Measurements from ENCODE around the gene RENBP.

The RENBP gene

DNA sequence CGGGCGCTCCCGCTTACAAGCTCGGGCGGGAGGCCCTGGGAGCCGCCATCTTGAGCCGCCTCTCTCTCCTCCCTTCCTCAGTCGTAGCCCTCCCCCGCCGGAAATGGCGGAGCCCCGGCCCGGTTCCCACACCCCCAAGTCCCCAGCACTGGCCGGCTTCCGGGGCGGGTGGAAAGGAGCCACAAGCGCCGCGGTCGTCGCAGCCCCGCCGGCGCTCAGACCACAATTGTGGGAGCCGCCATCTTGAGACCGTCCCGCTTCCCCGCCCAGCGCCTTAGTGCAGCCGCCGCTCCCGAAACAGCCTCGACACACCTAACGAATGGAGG, 26.6 kb upstream of the RENBP start:
- in situ Hi-C loops (cut with MboI; ENCODE audit: low sequenced_read_pairs), result no loop called here

DNA sequence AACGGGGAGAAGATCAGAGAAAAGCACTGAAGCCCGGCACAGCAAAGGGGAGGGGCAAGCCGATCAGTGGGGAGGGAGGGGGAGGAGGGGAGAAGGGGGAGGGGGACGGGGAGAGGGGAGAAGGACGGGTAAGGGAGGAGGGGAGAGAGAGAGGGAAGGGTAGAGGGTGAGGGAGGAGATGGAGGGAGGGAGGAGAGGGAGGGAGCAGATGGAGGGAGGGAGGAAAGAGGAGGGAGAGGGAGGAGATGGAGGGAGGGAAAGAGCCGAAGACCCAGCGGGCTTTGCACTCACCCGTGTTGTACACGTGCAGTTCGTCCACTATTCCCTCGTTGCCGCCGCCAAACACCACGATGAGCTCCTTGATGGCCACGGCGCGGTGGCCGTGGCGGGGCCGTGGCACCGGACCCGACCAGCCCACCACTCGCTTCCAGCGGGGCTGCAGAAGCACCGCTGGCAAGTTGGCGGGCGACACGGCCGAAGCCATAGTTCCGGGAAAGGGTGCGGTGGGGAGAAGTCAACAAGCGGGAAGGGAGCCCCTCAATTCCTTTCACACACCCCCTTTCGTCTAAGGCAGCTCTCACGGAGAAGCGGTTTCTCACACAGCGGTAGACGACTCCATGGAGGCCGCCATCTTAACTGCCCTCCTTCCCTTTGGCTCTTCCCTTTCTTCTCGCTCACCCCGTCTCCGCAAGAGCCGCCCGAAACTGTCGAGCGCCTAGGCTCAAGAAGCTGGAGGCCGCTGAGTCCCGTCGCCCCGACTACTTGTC, 26.1 kb upstream of the RENBP start:
- in situ Hi-C loops (cut with MboI; ENCODE audit: low sequenced_read_pairs), result no loop called here

GRCh38 chrX:153969904-153970356, 25.5 kb upstream of the RENBP start:
- in situ Hi-C loops (cut with MboI; ENCODE audit: low sequenced_read_pairs), result no loop called here

GRCh38 chrX:153969125-153969903, 24.9 kb upstream of the RENBP start:
- in situ Hi-C loops (cut with MboI; ENCODE audit: low sequenced_read_pairs), result no loop called here

DNA sequence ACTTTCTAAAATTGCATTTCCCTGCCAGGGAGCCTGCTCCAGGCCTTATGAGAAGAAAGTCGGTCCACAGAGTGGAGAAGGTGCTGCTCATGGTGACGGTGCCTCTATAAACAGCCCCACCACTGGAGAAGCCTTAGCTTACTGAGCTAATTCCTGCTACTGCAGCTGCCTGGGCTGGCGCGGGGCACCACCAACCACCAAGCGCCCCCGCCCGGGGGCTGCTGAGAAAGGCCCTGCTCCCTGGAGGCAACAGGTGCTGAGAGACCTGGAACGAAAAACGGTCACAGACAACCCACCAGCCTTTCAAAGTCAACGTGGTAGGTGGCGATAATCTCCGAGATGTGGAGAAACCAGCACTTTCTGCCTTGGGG, 24.3 kb upstream of the RENBP start:
- in situ Hi-C loops (cut with MboI; ENCODE audit: low sequenced_read_pairs), result no loop called here

- in situ Hi-C loops (cut with MboI; ENCODE audit: low sequenced_read_pairs), result no loop called here
These were observed 23.8 kb upstream of the RENBP start for GRCh38 chrX:153968255-153968654.

DNA sequence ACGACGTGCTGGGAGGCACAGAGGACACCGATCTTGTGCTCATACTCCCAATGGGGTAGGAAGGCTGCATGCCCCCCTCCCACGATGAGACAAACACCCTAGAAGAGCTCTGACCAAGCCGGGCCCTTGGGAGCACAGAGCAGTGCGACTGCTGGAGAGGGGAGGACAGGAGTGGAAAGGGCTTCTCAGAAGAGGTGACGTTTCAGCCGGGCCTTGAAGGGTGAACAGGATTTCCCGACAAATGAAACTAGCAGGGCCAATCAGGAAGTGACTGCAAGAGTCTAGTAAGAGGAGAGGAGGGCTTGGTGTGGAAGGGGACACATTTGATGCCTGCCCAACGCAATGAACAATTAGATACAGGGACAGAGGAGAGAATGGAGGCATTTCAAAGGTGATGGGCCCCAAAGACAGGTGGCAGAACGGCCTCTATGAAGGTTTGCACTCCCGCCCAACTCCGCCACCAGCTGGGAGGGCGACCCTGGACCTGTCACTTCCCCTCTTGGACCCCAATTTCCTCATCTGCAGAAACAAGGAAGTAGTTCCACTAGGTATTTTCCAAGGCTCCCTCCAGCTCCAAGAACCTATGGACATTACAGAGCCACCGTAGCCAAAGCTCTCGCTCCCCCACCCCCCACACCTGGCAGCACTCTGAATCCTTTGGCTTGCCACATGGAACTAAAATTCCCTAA, 23.2 kb upstream of the RENBP start:
- in situ Hi-C loops (cut with MboI; ENCODE audit: low sequenced_read_pairs), result no loop called here

DNA sequence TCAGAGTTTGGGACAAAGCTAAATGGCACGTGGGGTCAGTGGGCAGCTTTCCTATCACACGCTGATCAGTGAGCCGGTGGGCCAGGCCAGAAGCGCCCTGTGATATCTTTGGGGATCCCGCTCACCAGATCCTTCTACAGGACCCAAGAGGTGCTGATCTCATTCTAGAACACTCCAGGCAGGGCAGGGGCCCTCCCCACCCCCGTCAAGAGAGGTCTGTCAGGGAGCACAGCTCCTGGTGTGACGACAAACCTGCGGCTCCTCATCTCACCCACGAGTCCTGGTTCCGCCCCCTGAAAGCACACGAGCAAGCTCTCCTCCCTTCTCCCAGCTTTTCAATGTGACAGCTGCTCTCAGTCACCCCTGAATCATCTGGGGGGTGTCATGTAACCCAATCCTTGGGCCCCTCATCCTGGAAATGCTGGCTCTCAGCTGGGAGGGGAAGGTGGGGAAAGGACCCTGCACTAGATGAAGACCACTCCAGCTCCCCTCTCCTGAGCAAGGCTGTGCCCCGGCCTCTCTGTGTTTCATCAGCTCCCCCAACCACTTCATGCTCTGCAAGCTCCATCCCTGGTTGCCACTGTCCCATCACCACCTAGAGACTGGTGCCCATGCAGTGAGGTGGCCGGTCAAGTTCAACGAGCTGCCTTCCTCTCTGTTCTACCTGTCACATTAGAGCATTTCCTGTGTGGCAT, 22.5 kb upstream of the RENBP start:
- in situ Hi-C loops (cut with MboI; ENCODE audit: low sequenced_read_pairs), result no loop called here

DNA sequence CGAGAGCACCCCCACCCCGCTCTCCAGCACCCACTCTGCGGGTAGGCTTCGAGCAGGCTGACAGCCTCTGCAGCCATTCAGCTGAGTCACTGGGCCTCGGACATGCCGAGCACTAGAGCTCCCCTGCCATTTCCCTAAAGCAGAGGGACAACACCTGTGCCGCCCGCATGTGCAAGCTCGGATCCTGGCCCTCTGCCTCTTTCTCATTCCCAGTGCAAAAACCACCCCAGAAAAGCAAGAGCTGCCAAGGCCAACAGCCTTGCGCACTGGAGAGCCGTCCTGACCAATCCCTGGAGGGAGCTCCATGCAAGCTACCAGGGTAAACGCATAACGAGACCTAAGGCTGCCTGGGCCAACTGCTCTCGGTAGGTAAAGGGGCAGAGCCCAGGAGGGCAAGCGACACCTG, 21.8 kb upstream of the RENBP start:
- in situ Hi-C loops (cut with MboI; ENCODE audit: low sequenced_read_pairs), result no loop called here

DNA sequence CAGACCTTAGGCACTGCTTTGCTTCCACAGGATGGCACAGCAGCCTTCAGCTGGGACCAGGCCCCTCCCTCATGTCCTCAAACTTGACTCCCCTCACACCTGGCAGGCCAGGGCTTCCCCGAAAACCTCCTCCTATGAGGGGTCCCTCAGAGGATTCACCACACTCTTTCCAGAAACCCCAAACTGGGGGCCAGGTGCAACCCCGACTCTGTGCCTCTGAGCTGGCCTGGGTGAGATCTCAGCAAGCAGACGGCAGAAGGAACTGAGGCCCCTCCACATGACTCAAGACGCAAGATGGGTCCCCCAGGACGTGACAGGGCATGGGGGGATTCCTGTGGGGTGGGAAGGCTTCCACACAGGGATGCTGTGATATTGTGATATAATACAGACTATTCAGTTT, 21.0 kb upstream of the RENBP start:
- in situ Hi-C loops (cut with MboI; ENCODE audit: low sequenced_read_pairs), result no loop called here

DNA sequence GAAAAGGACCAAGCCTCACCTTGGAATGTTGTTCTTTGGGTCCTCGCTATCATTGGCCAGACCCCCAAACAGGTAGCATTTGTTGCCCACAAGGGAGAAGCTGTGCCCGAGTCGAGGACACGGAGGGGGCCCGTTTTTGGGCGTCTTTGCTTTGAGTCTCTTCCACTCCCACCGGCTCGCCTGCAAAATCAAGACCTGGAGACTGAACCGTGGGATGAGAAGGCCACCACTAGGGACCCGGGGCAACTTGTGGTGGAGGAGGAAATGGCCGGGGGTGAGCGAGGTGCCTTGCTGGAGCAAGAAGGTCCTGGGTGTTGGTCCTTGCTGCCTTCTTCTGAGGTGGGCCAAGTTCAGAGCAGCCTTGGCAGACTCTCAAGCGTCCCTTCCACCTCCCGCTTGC, 19.7 kb upstream of the RENBP start:
- in situ Hi-C loops (cut with MboI; ENCODE audit: low sequenced_read_pairs), result no loop called here

- in situ Hi-C loops (cut with MboI; ENCODE audit: low sequenced_read_pairs), result no loop called here
These were observed 19.1 kb upstream of the RENBP start for GRCh38 chrX:153963546-153963945.

DNA sequence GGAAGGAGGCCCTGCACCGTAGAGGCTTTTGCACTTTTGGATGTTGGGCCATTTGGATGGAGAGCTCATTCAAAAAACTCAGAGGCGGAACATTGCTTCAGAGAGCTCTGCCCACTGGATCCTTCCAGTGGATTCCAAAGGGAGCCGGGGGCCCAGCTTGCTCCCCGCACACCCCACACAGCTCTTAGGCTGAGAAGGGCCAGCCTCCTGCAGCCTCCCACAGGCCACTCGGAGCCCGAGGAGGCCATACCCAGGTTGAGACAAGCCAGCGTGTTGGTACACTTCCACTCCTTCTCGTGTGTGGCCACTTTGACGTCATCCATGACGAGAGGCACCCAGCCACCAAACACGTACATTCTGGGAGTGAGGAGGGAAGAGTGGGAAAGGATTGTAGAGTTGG, 16.8 kb upstream of the RENBP start:
- in situ Hi-C loops (cut with MboI; ENCODE audit: low sequenced_read_pairs), result no loop called here

GRCh38 chrX:153960786-153961185, 16.3 kb upstream of the RENBP start:
- in situ Hi-C loops (cut with MboI; ENCODE audit: low sequenced_read_pairs), result no loop called here

DNA sequence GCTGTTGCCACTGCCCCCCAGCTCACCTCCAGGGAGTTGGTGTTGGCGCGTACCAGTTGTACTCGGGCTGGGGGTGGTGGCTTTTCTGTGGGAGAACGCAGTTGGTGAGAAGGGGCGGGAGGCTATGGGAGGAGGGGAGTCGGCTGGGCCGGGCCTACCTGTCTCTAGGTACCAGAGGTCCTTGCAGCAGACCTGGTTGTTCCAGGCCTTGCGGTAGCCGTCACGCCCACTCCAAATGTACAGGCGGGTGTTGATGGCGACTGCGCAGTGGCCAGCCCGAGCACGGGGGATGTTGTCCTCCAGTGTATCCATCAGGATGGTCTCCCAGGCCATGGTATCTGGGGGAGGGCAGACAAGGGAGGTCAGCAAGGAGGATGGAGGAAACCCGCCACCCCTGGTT, 15.6 kb upstream of the RENBP start:
- in situ Hi-C loops (cut with MboI; ENCODE audit: low sequenced_read_pairs), result no loop called here

GRCh38 chrX:153959649-153960048, 15.2 kb upstream of the RENBP start:
- in situ Hi-C loops (cut with MboI; ENCODE audit: low sequenced_read_pairs), result no loop called here

GRCh38 chrX:153958605-153959004, 14.2 kb upstream of the RENBP start:
- in situ Hi-C loops (cut with MboI; ENCODE audit: low sequenced_read_pairs), result no loop called here

DNA sequence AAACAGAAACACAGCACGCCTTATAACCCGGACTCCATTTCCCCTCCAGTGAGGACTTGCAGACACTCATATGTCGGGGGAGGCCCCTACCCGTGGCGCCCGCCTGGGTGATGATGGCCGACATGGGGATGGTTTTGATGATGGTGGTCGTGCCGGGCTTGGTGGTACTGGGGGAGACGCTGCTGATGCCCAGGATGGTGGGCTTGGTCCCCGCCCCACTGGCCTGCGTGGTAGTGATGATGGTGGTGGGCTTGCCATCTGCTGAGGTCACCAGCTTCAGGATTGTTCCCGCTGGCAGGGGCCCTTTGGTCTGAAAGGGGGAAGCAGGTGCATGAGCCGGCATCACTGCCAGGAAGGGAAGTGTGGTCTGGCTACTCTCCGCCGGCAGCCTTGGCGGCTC, 12.8 kb upstream of the RENBP start:
- in situ Hi-C loops (cut with MboI; ENCODE audit: low sequenced_read_pairs), result no loop called here

- in situ Hi-C loops (cut with MboI; ENCODE audit: low sequenced_read_pairs), result no loop called here
These were observed 11.8 kb upstream of the RENBP start for GRCh38 chrX:153956044-153956907.

DNA sequence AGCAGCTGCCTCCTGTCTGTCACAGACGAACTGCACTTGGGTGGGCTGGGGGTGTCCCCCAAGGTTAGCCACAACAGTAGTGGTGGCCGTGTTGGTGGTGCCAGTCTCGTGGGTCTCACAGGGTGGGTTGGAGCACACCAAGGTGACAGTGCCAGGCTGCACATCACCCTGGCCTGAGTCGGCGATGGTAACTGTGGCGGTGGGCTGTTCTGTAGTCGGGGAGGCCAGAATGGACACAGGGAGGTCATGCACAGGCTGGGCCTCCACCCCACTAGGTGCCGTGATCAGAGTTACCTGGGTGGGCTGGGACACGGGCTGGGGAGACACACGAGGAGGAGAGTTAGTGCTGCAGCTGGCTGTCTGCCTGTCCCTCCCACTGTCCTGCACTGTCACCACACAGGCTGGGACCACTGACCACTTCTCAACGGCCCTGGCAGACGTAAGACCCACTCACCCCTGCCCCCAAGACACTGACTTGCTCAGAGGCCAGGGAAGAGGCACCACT, 10.8 kb upstream of the RENBP start:
- in situ Hi-C loops (cut with MboI; ENCODE audit: low sequenced_read_pairs), result no loop called here
